Stimulated activated CD8-positive, alpha-beta memory T cell treated with anti-CD3 and anti-CD28 coated beads, Interleukin-2, amount 100 ng/mL, for 1 hour (primary cell): Measurements from ENCODE around the gene PRDM16.

Source experiments
- DNase-seq, 2 donors: peaks; one replicate each; pipeline ENCODE4 v3.0.0-alpha.2; 2020; ENCODE audit warnings: low read depth in 2 of 2

The PRDM16 gene

DNA sequence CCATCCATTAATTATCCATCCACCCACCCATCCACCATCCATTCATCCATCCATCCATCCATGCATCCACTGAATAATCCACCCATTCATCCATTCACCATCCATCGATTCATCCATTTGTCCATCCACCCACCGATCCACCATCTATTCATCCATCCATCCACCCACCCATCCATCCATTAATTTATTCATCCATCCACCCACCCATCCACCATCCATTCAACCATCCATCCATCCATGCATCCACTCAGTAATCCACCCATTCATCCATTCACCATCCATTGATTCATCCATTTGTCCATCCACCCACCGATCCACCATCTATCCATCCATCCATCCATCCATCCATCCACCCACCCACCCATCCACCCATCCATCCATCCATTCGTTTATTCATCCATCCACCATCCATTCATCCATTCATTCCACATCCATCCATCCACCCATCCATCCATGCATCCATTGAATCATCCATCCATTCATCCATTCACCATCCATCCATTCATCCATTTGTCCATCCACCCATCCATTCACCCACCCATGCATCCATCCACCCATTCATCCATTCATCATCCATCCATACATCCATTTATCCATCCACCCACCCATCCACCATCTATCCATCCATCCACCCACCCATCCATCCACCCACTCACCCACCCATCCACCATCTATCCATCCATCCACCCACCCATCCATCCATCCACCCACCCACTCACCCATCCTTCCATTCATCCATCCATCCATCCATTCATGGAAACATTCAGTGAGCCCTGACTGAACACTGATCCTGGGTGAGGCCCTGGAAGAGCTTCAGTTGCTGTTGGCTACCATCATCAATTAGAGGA lies 302.1 kb downstream of the PRDM16 start:
- DNase-seq: no peak

DNA sequence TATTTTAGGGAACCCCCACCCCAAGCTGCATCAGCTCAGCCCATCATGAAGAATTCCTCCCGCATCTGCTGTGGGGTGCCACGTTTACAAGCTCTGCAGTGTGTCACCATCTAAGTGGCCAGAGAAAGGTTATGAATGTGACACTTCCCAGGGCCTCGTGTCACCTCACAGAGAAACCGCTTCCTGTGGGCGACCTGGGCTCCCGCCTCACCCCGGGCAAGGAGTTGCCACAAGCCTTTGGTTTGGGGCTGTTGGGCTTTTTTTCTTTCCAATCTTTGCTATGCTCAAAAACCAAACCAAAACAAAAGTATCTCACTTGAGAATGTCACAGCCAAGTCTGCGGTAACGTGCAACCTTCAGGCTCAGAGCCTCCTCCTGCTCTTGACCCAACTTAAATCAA lies 303.3 kb downstream of the PRDM16 start:
- DNase-seq: no peak

DNA sequence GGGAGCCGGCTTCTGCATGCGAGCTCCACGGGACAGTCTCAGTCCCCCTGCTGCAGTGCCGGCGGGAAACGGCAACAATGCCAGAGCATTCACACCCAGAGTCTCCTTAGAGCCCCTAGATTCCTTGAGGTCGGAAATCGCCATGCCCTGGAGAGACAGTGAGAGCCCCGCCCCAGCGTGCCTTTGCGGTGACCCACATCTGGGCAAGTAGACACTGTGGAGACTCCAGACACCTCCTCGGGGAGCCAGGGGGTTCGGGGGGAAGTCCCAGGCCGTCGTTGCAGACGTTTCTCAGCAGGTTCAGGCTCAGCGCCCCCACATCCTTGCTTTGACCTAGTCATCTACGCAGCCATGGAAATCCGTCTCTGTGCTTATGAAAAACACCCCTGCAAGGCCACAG lies 304.2 kb downstream of the PRDM16 start:
- DNase-seq: no peak

DNA sequence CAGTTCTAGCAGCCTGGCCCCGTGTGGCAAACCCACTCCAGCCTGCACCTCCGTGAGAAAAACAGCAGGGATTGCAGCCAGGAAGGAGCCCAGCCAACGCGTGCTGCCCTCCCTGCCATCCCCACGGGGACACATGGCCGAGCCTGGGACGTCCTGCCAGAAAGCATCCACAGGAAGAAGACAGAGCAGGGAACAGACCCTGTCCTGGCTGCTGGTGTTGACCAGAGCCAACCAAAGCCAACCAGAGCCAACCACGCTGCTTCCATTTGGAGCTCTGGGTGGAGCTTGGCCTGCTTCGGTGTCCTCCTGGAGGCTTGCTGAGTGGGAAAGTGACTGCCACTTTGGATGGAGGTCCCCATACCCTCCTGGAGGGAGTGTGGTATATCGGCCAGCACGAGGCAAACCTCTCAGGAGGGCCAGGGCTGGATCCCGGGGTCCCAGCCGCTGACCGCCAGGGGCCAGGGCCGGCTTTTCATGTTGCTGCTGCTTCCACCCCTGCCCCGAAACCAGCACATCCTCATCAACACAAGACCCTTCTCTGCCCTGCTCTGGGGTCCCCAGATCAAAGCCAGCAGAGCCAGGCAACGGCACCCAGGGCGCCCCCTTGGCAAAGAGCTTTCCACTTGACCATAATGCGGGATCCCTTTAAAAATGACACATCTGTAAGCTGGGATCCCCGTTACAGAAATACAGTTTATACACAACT lies 304.9 kb downstream of the PRDM16 start:
- no peak for DNase-seq

DNA sequence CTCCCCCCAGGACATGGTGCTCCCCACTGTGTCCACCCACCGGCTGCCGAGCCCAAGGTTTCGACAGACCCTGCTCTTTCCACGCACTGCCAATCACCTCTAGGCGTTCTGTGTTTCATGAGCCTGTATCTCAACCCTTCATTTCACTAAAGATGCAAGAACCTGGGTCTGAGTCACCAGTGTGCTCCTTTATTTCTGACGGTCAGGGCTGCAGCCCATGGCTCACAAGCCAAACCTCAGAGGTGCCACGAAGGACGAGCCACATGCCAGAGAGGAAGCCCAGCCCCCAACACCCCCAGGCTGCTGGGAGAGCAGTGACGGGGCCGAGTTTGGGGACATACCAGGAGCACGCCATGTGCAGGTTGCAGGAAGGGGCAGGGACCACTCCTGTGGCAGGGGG lies 306.2 kb downstream of the PRDM16 start:
- DNase-seq: no peak

DNA sequence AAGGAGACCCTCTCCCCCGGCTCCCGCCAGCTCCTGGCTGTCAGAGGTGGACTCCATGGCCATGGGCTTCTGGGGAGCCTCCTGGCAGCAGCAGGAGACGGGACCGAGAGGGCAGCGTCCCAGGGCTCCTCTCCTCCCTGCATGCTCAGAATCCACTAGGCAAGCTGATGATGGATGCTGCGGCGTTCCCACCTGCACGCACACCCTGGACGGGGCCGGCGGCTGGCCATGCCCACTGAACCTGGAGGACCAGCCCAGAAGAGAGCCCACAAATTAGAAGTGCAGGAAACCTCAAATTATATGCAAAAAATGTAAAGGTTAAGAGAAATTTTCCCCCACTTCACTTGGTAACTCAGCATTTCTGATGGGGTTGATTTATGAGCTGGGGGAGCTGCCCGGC lies 308.2 kb downstream of the PRDM16 start:
- DNase-seq: no peak

DNA sequence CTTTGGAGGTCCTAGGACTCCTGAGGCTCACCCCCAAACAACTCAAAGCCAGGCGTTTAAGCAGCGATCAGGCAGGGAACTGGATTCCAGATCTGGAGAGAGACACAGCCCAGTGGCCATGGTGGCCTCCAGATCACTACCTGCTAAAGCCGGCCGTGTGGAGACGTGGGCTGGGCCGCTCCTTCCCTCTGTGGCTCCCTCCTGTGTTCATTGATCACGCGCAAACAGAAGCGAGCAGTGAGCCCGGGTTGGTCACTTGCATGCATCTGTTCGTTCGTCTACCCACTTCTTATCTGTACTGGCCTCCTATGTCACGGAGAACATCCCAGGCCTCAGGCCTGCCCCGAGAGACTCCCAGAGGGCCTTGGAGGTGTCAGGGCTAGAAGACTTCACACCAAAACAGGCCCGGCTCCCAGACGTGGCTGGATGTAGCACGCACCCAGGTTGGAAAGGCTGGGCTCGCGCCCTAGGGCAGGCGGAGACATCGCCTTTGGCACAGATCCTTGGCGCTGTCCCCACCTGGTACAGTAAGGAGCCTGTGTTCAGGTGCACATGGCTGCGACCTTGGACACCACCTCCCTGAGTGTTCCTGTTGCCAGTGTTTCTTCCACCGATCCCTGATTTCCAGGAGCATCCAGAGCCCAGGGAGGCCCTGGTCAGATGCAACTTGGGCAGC lies 308.7 kb downstream of the PRDM16 start:
- no peak for DNase-seq

DNA sequence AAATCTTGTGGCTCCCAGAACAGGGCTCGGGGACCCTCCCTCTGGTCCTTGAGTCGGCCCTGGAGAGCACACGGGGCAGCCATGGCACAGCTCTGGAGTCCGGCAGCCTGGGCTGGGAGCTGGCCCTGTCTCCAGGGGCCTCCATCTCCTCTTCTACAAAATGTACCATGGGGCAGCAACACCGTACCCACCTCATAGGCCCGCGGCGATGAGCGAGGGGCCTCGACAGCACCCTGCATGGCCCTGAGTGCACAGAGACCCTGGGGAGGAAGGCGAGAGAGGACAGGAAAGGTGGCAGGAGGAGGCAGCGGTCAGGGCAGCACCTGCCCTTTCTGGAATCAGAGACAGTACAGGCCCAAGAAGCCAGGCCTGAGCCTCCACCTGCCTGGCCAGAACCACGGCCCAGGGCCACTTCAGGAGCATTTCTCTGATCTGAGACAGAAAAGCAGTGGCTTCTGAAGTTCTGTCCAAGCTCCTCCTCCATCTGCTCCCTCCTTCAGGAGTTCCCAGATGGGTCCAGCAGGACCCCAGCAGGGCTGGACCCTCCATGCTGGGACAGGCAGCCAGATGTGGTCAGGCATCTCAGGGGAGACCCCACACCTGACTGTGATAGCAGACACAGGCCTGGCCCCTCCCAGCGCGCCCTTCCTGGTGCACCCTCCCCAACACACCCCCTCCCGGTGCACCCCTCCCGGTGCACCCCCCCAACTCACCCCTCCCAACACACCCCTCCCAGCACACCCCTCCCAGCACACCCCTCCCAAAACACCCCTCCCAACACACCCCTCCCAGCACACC lies 309.6 kb downstream of the PRDM16 start:
- DNase-seq: no peak

DNA sequence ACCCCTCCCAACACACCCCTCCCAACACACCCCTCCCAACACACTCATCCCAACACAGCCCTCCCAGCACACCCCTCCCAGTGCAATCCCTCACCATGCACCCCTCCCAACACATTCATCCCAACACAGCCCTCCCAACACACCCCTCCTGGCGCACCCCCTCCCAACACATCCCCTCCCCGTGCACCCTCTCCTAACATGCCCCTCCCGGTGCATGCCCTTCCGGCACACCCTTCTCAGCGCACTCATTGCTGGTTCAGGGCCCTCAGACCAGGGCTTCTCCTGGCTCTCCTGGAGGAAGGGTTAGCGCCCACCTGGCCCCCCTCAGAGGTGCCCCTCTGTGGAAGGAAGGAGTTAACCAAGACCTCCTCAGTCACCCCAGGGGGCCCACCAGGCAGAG lies 310.9 kb downstream of the PRDM16 start:
- DNase-seq: no peak

DNA sequence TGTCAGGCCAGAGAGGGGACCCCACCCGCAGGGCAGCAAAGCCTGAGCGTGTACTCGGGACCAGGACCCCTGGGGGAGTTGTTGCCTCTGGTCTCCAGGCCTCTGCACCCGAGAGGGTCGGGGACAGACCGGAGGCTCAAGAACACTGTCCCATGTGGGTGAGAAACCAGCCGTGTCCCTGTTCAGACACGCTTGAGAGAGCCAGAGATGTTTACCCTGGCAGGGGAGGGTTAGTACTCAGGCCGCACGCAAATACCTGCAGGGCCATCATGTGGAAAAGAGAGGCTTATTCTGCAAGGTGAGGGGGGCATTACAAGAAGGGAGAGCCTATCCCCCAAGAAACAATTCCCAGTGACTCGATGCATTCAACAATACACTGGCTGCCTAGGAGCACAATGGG lies 311.5 kb downstream of the PRDM16 start:
- no peak for DNase-seq

DNA sequence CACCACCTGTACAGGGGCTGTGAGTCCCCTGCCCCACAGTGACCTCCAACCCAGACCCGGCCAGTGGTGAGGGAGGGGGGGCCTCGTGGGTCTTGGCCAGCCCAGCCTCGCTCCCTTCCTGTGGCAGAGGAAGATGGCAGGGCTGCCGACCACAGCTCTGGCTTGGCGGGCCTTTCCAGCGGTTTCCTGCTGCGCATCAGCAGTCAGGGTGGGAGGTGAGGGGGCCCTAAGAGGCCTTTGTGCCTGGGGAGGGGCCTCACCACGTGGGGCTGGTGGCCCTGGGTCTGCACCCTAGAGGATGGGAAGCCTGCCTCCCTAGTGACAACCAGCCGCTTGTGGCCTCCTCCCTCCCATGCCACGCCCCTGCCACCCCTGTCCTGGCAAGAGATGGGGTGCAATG lies 312.9 kb downstream of the PRDM16 start:
- DNase-seq: no peak

DNA sequence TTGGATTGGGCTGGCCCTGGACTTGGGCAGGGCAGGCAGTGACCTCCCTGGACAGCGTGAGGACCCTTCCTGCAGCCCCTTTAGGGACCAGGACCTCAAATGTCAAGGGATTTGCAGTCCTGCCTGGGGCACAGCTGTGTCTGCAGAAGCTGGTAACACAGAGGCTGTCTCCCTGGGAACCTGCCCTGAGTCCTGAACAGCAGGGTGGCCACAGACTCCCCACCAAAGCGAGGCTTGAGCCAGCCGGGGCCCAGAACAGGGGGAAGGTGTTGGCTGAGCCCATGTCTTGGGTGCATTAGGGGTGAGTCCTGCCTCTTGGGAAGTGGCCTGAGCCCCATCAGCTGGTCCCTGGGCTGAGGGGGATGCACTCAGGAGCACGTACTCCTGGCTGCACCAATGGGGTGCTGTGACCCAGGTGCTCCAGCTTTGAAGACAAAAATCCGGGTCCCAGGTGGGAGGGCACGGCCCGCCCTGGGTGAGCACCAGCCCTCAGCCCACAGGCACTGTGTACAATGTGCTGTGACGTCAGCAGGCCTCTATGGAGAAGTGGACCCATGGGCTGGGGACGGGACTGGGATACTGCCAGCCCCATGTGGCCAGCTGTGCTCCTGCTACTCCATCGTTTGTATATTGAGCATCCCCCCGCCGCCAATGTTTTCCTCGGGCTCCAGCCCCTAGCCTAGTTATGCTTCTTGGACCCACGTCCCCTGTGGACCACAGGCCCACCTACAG lies 313.5 kb downstream of the PRDM16 start:
- no peak for DNase-seq

DNA sequence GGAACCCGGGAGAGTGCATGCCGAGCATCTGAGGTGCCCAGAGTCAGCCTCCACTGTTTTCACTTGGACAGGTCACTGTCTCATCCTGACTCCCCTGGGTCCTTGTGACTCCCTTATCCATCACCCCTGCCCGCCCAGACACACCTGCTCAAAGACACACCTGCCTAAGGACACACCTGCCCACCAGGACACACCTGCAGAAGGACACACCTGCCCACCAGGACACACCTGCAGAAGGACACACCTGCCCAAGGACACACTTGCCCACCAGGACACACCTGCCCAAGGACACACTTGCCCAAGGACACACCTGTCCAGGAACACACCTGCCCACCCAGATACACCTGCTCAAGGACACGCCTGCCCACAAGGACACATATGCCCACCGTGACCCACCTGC lies 314.7 kb downstream of the PRDM16 start:
- DNase-seq: no peak

DNA sequence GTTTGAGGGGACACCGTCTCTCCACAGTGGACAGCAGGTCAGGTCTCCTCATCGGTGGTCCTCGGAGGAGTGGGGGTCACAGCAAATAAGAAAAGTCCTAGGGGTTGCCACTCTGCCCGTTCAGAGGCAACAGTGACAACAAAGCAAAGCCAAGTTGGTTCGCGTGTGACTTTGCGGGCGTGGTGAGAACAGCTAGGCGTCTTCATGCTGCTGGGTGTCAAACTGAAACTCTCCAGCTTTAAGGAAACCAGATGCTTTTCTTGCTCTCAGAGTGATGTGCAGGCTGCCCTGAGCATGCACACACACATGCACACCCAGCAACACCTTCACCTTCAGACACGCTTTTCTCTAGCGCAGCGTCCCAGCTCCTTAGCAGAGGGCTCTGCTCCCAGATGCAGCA lies 315.4 kb downstream of the PRDM16 start:
- no peak for DNase-seq

DNA sequence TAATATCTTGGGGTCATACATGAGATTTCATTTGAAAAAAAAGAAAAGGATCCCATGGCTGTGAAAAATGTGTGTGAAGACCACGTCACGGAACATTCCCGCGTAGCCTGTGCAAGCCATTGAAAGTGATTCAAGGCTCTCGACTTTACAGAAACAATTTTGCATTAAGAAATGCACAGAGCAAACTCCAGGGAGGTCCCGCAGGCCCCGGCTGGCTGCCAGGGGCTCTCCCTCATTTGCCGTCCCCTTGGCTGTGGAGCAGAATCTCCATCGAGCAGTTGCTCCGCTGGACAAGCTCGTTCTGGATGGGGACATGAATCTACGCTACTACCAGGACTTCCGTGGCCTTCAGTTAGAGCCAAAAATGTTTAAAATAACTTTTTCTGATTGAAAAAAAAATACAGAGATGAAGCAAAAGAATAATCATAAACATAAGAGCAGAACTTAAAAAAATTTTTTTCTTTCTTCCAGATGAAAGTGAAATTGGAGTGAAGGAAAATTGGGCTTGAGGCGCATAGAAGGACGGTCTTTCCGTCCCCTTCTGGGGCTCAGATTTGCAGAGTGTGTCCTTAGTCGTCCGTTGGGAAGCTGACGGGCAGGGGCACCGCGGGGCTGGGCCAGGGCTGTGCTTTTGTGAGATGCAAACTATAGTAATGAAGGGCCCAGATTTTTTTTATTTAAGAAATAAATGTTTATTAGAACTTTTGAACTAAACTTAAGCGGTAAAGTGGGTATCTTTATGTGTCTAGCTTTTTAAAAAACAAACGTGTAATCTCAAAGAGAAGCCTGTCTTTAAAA lies 317.4 kb downstream of the PRDM16 start:
- DNase-seq: no peak

DNA sequence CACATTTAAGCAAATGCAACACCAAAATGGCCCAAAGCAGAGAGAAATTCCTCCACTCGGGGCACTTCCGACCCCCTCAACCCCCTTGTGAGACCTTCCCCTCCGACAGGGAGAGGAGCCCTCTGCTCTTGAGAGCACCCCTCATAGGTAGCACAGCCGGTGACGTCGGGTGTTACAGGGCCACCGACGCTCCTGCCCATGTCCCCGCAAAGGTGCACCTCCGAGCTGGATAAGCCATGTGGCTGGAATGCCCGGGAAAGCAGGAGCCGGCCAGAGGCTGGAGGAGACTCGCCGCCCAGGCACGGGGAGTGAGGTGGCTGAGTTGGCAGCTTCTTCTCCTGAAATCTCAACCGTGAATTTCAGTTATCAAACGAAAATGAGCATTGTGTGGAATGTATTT lies 318.4 kb downstream of the PRDM16 start:
- DNase-seq: no peak

DNA sequence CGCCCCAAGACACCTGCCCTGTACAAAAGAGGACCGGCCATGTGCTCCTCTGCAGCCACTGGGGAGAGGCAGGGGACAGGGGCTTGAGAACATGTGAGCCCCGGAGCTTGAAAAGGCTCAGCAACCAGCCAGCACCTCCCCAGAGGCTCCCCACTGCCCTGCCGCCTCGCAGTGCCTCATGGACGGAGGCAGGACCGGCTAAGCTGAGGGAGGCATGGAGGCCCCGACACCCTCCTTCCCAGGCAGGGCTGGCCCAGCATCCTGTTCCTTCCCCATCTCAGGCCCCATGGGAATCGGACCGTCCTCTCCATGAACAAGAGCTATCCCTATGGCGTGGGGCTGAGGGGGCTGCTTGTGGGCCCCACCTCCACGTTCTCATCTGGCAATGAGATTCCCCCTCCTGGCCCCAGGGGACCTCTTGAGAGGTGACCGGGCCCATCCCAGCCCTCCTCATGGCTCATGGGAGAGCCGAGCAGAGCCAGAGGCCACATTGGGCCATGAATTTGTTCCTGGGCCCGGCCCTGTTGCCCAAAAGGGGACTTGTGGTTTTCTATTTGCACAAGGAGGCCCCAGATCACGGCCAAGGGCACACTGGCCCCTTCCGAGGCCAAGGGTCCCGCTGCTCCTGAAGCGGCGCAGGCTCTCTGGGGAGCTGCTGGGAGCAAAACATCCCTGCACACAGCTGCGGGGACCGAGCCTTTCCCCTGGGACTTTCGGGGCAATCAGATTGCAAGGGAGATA lies 320.3 kb downstream of the PRDM16 start:
- no peak for DNase-seq

DNA sequence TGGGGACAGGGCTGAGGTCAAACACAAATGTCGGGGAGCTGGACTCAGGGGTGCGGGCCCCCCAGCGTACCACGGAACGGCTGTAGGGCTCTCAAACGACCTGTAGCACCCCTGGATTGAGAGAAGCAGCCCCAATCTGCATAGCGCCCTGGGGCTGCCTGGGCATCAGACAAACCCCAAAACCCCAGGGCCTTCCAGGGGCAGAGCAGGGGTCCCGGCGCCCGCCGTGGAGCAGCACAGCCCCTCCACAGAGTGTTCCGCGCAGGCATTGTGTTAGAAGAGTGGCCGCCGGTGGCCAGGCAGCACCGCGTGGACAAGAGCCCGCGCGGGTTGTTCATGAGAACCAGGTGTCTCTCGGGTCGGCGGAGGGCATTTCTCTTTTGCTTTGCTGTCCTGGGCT lies 321.3 kb downstream of the PRDM16 start:
- no peak for DNase-seq

DNA sequence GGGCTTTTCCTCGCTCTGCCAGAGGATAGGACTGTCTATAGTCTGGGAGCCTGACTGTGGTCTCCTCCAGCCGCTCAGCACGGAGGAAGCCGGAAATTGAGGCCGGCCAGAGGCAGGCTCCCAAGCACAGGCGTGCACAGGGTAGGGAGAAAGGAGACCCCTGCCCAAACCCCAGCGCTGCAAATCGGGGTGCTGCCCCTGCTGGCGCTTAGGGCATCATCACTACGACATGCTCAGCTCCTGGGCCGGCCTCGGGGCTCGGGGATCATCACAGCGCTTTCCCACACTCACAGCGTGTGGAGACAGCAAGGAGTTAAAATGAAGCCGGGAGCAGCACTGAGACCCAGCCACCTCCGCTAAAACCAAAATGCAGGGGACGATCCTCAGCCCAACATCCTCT lies 322.7 kb downstream of the PRDM16 start:
- no peak for DNase-seq
